NOMO-1 treated with dmso at 0.1 percent for 144 hours (cell line): Measurements from ENCODE around the gene BRD4.

Experiments
- DNase-seq: peaks from one replicate; lab custom pipeline; 2025; ENCODE audit not compliant: unreplicated experiment; lab: John Stamatoyannopoulos, UW

Gene BRD4

GRCh38 chr19:15316498-15316897 lies 15.8 kb downstream of the BRD4 start:
- no peak for DNase-seq

- DNase-seq: no peak
Measured at GRCh38 chr19:15315101-15315500, 17.2 kb downstream of the BRD4 start.

- DNase-seq: no peak
Measured at GRCh38 chr19:15313649-15314279, 18.6 kb downstream of the BRD4 start.

- DNase-seq: no peak
Measured at GRCh38 chr19:15307169-15307568, 25.2 kb downstream of the BRD4 start.

- no peak for DNase-seq
Measured at GRCh38 chr19:15305582-15306334, 26.6 kb downstream of the BRD4 start.

- DNase-seq: no peak
Measured at GRCh38 chr19:15304140-15304705, 28.1 kb downstream of the BRD4 start.

- no peak for DNase-seq
Measured at GRCh38 chr19:15303105-15303780, 29.1 kb downstream of the BRD4 start.

- no peak for DNase-seq
Measured at GRCh38 chr19:15300533-15301197, 31.7 kb downstream of the BRD4 start.

- no peak for DNase-seq
Measured at GRCh38 chr19:15299568-15300409, 32.5 kb downstream of the BRD4 start.

- no peak for DNase-seq
Measured at GRCh38 chr19:15298847-15299567, 33.3 kb downstream of the BRD4 start.

- DNase-seq: no peak
Measured at GRCh38 chr19:15297416-15298224, 34.7 kb downstream of the BRD4 start.

GRCh38 chr19:15296841-15297415 lies 35.4 kb downstream of the BRD4 start:
- no peak for DNase-seq

GRCh38 chr19:15296353-15296752 lies 36.0 kb downstream of the BRD4 start:
- DNase-seq: no peak

GRCh38 chr19:15294561-15294990 lies 37.8 kb downstream of the BRD4 start:
- no peak for DNase-seq

- DNase-seq: no peak
Measured at GRCh38 chr19:15293781-15294491, 38.4 kb downstream of the BRD4 start.

GRCh38 chr19:15292847-15293582 lies 39.3 kb downstream of the BRD4 start:
- DNase-seq: no peak

GRCh38 chr19:15292140-15292539 lies 40.2 kb downstream of the BRD4 start:
- no peak for DNase-seq
